Measurements from ENCODE around the gene PREP.
"Not testable (repeated sequence)": the region's sequence is repeated elsewhere in the genome, so short reads cannot be mapped to it uniquely, and the experiment has no call there.

The PREP gene

GRCh38 chr6:105270511-105270910, 132.4 kb downstream of the PREP start:
- DNase-seq (ENCODE audit: low read depth), result peak; percentile 35

DNA sequence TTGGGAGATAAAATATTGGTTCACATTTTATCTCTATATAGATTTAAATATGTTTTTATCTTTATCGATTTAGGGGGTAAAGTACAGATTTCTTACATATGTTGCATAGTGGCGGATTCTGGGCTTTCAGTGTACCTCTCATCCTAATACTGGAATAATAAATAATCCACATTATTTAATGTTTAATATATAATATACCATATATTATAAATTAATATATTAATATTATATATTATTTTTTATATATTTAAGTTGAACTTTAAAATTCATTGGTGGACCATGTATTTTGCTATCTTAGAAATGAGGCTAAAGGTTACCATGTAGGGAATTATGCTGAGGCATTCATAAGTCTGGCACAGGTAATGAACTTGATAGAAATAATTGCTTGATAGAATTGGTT, 133.5 kb downstream of the PREP start:
- DNase-seq (ENCODE audit: low read depth), result no peak

DNA sequence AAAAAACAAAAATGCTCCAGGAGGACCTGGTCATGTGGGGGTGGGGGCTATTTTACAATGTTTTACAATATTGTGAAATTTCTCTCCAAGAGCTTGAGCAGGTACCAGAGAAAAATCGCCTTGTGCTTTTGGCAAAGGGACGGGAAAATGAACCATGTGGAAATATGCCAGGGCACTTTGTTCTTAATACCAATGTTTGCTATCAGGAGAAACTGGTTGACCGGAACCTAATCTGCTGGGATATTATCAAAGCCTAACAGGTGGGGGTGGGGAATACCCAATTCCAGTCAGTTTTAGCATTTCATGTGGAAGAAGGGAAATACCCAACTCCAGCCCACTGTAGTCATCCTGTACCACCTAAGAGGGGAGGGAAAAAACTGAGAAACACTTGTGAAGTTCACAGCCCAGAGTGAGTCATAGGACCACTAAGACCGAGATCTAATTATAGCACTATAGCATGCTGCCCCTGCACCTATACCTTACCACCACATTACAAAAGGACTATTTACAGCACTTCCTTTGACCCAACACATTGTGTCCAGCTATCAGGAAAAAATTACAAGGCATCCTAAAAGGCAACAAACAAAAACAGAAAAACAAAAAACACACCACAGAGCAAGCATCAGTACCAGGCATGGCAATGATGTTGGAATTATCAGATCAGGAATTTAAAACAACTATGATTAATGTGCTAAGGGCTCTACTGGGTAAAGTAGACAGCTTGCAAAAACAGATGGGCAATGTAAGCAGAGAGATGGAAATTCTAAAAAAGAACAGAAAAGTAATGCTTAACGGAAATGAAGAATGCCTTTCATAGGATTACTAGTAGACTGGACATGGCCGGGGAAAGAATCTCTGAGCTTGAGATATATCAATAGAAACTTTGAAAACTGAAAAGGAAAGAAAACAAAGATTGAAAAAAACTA, 138.9 kb downstream of the PREP start:
- no peak for DNase-seq (ENCODE audit: low read depth)

DNA sequence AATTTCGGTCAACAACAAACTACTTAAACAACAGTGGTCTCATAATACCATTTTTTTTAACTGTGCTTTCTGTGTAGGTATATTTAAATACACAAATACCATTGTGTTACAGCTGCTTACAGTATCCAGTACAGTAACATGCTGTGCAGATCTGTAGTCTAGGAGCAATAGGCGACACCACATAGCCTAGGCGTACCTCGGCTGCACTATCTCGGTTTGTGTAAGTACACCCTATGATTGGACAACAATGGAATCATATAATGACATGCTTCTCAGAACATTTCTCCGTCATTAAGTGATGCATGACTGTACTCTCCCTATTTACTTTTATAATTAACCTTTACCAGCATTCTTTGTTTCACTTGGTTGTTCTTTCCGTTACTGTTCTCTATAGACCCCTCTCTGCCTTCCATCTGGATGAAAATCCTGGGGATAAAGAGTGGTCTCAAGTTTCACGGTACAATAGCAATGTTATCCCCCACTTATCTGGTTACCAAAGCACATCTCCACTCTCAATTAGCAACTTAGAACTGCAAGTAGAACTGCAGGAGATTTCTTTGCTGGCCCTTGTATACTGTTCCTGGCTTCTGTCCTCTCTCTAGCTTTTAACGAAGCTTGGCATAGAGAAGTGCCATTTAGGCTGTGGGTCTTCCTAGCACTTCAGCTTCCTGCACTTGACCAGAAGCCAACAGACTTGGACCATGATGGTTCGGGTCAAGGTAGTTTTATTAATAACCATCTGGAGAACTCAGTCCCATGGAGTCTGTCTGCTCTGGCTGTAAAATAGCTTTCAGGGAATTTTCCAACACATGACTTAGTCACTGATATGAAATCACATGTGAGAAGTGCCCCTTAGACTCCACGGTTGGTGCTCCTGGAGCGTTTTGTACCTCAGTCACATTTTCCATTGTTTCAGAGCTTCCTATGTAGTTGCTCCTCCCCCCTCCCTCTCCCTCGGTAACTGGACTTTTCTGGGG, 142.7 kb downstream of the PREP start:
- DNase-seq (ENCODE audit: low read depth), result no peak

DNA sequence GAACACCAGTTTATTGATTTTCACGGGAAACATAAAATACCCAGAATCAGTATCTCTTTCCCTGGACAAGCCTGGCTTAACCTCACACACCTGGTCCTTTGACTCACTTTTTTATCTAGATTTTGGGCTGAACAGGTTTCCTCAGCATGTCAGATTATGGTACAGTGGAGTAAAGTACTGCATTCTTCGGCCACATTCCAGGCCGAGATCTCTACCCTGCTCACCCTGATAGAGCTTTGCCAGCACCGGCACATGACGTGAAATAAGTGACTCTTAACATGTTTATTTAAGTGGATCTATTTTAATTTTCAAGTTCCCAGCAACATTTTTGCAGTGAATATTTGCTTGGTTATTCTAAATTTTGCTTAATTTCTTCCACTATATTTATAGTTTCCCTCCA, 144.1 kb downstream of the PREP start:
- DNase-seq (ENCODE audit: low read depth), result no peak

GRCh38 chr6:105257340-105257739, 145.5 kb downstream of the PREP start:
- DNase-seq (ENCODE audit: low read depth), result no peak

DNA sequence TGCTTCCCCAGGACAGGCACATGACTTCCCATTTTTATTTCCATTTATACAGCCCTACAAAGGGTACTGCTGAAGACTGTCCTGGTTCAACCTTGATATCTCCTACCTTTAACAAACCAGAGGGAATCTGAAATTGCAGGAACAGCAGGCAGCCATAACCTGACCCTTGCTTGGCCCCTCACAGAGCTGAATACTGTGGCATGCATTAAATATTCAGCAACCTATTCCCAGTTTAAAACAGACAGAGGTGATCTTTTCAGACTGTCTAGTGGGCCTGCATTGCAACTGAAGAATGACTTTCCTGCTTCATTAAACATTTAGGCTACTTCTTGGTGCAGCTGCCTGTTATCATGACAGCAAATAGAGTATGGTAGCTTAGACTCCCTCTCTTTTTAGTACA, 146.3 kb downstream of the PREP start:
- DNase-seq (ENCODE audit: low read depth), result no peak

GRCh38 chr6:105253787-105254186, 149.1 kb downstream of the PREP start:
- no peak for DNase-seq (ENCODE audit: low read depth)

DNA sequence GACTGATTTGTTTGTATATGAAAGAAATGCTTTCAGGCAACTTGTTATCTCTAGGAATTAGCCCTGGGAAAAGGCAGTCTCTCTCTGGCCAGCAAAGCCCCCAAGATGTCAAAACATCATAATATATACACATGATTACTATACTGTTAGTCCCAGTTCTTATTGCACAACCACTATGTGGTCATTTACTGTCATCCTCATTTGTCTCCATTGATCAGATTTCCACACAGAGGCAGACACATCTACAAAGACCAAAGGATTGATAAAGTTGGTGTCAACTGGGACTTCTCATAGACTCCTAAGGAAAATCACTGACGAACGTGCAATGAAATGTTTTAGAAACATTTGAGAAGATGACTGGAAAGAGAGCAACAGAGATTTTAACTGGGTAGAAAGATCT, 151.2 kb downstream of the PREP start:
- DNase-seq (ENCODE audit: low read depth), result no peak

DNA sequence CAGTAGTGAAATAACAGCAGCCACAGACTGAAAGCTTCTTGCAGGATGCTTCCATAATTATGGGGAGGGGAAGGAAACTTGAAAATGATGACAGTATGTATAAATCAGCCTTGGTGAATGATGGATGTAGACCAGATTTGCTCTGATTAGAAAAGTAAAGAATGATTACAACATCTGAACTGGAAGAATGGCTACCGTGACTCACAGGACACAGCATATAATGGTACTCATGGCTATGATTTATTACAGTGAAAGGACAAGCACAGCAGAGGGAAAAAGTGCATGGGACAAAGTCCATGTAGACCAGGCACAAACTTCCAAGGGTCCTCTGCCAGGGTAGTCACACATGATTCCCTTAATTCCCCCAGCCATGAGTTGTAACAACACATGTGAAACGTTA, 152.3 kb downstream of the PREP start:
- no peak for DNase-seq (ENCODE audit: low read depth)

DNA sequence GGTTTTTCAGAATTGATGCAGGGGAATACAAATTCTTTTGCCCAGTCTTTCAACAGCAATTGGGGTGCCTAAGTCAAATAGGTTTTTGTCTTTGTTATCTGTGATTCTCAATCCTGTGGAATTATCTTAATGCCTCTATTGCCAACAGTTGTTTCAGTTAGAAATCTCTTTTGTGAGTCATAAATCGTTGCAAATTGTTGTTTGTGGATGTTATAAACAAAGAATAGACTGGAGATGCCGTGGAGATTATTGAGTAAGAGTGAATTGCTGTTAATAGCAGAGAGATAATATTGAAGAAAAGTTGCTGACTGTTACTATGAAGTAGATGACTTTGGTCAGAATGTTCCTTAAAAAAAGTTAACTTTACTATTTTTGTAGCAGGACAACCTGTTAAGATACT, 159.4 kb downstream of the PREP start:
- peak; percentile 43 for DNase-seq (ENCODE audit: low read depth)

DNA sequence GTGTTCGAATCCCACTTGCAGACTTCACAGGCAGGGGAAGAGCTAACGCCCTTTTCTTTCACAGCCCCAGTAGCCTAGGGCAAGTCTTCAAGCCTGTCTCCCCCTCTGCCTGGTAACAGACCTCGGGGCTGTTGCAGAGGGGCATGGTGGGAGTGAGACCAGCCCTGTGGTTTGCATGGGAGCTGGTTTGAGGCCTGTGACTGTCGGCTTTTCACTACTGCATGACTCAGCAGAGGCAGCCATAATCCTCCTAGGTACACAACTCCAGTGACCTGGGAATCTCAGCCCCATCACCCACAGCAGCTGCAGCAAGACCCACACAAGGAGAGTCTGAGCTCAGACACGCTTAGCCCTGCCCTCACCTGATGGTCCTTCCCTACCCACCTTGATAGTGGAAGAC, 167.7 kb downstream of the PREP start:
- no peak for DNase-seq (ENCODE audit: low read depth)

GRCh38 chr6:105231771-105232170, 171.1 kb downstream of the PREP start:
- not testable (repeated sequence) for DNase-seq (ENCODE audit: low read depth)

All from fibroblast of gingiva (primary cell).